Stimulated activated CD4-positive, alpha-beta T cell treated with anti-CD3 and anti-CD28 coated beads, Interleukin-4, amount 100 ng/mL, for 24 hours (primary cell): ENCODE data around the gene LGSN.
"Not testable (repeated sequence)": the region's sequence is repeated elsewhere in the genome, so short reads cannot be mapped to it uniquely, and the experiment has no call there.

Experiments used
- DNase-seq: peaks from one replicate; pipeline ENCODE4 v3.0.0-alpha.2; 2020

The LGSN gene

DNA sequence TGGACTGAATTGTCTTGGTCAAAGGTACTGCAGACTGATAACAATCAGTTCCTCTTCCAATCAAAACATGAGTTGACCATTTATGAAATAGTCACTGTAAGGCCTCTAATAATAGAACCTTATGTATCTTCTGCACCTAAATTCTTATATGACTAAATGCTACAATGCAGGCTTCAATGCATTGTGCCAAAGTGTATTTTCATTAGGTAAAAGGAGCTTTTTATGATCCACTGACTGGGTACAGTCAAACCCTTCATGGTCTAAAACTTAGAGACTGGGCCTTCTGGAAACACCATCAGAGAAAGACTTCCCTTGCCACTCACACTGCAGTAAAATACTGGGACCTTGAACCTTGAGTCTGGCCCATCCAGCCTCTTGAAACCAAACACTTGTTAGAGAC lies 16.3 kb downstream of the LGSN start:
- no peak for DNase-seq

DNA sequence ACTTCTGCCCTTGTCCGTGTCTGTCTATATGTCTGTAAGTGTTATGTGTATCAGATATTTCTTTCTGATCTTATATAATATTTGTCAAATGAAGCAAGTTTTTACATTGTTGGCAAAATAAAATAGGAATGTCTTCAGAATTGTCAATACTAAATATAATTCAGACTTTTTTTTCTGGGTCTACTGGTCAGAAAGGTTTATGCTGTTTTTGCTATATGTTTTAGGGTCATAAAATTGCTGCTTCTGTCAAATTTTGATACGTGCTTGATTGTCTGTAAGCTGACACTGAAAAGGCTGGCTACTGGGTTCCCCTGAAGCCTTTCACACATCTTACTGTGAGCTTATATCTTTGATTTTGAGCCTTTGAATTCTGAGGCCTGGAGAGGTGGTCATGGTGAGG lies 20.1 kb downstream of the LGSN start:
- no peak for DNase-seq

DNA sequence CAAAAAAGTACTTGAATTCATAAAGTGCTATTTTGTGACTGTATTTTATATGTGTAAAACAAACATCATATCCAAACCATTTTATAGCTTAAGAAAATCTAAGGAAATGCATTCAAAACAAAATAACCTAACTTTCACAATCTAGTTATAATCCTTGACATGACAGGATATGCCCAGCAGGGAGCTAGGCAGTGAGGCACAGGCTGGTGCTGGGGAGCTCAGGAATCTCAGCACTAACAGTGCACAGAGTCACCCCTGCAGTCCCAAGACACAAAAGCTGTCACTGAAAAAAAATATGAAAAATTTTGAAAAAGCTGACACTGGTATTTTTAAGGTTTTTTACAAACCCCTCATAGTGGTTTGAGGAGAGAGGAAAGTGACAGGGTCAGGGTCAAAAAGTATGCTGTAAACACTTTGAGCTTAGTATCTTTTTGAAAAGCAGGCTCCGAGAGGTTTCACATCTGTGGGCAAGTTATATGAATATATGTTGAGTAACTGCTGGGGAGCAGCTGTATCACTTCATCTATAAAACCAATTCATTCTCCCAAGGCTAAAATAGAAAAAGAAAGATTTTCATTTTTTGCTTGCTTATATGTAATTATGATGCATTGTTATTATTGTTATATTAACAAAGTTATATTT lies 24.1 kb downstream of the LGSN start:
- DNase-seq, result no peak

DNA sequence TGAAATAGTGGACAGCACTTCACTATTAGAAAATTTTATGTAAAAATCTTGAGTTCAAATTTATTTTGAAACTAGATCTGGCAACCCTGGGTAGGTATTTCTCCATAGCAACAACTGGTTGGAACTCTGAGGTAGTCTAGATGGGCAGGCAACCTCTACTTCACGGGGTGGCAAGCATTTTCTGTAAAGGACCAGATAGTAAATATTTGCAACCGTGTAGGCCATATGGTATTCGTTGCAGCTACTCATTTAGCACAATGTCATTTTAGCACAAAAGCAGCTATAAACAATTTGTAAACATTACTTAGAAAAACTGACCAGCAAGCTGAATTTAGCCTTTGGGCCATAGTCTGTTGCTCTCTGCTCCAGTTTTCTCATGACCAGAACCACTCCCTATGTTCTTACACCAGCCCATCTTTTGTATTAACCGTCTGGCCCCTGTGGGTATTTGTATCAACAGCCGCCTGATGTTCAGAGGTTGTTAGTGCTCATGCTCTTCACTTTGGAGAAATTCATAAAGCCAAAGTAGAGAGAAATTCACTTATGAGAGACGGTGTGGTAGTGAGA lies 29.2 kb downstream of the LGSN start:
- no peak for DNase-seq

DNA sequence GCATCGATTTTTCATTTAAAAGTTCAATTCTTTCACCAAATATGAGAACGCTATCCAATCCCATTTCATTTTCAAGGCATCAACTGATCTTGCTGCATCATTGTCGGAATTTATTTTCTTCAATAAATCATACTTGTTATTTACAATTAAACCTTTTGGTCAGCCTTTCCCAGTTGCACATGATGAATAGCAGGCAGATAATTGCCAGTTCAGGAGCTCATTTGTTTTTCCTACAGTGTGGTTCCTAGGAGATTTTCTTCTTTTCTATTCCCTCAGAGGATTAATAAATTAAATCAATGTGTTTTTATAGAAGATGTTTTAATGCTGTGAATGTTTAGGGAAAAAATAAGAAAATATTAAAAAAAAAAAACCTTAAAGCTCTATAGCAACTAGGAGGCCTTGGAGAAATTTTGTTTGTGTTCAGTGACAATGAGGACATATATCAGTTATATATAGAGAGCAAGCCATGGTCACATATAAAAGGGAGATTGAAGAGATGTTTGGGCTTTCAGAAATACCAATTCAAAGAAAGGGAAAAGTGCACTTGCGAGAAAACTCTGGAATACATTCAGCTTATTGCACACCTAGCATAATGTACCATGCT lies 30.4 kb downstream of the LGSN start:
- no peak for DNase-seq

DNA sequence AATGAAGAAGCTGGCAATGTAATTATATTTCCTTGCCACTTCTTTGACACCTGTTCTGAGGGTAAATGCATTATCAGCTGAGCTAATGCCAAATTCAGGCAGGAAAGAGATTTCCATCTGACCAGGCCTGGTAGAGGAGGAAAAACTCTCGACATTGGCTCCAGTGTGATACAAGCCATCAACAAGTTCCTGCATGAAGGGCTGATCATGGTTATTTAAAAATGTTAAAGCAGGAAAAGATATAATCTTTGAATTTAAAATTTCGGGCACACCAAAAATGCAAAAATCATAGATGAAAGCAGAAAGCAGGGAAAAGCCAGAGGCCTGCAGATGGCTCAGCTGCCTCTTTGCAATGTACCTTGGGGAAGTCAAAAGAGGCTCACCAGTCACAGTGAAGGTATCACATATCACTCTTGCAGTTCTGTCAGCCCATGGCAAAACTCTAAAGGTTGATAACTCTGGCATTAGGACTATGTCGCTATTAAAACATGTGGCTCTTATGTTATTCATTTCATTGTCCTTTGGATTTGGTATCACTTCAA lies 39.1 kb downstream of the LGSN start:
- DNase-seq, result no peak

DNA sequence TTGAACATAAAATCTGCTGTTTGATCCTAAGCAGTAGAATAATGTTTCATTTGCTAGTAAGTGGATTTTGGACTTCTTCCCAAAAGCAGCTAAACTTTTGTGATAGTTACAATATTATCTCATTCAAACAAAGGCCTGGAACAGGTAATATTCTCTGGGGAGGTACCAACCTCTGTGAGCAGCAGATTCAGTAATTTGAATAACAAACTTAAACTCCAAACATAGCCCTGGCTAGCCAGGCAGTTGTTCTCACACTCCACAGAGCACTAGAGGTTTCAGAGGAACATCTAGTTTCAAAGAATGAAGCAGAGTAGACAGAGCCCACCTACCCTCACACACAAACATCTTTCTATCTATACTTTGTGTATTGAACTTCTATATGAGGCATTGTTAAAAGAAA lies 40.9 kb downstream of the LGSN start:
- no peak for DNase-seq

DNA sequence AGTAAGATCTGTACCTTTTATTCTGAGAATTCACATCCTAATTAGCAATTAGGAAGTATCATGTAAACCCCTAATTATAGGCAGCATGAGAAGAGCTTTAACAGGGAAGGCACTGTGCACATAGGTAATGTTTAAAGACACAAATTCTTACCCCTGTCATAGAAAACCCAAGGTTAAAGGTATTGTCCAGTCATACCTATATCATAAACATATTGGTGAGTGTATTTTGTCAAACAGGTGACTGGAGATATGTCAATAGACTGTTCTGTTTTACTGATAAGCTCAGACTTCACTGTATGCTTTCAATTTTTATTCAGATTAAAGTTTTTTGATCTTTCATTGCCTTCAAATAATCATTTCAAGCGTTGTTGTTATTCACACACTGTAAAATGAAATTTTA lies 43.8 kb downstream of the LGSN start:
- DNase-seq, result no peak

DNA sequence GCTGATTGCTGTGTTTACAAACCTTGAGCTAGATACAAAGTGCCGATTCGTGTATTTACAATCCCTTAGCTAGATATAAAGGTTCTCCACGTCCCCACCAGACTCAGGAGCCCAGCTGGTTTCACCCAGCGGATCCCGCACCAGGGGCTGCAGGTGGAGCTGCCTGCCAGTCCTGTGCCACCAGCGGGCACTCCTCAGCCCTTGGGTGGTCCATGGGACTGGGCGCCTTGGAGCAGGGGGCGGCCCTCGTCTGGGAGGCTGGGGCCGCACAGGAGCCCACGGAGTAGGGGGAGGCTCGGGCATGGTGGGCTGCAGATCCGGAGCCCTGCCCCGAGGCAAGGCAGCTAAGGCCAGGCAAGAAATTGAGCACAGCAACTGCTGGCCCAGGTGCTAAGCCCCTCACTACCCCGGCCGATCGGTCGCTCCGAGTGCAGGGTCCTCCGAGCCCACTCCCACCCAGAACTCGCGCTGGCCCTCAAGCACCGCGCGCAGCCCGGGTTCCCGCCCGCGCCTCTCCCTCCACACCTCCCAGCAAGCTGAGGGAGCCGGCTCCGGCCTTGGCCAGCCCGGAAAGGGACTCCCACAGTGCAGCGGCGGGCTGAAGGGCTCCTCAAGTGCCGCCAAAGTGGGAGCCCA lies 44.9 kb downstream of the LGSN start:
- DNase-seq, result not testable (repeated sequence)

DNA sequence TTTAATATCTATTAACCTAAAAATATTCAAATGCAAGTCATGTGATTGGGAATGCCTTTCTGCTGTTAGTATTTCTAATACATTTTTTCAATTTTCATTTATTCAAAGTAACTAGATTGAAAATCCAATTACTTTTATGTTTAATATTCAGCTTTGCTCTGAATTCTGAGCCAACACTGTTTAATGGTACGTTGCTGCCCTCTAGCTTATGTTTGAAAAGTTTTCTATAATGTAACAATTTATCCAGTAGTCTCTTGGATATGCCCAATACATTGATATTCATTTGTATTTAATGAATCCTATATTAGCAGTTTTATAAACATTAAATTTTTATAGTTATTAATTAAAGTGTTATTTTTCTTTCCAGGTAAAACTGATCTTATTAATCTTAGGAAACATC lies 47.4 kb downstream of the LGSN start:
- no peak for DNase-seq

DNA sequence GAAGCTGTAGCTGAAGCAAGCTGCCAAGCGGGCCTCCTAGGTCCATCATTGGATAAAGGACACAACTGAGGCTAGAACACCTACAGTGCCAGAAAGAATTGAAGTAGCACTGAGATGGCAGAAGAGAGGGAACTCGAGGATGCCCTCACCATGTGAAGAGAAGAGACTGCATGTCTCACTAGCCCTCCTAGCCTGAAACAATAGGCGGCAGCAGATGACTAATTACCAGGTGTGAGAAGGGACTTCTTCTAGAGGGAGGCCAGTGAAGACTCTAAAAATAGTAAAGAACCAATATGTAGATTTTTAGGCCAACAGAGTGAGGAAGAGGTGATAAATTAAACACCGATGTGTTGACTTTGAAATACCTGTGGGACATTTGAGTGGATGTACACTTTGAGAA lies 50.3 kb downstream of the LGSN start:
- DNase-seq, result no peak

DNA sequence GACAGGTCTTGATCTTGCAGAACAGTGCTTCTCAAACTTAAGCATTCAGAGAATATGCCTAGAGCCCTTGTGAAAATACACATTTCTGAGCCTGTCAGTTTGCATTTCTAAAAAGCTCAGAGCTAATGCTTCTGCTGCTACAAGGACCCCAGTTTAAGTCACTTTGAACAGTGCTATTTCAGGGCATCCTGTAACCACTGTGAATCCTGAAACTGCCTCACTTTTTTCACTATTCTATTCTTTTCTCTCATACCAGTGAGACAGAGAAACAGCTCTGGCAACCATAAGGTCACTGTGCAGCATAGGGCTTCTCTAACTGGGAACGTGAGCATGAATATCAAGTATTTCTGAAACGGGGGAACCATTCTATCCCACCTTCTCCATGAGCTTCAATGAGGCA lies 51.2 kb downstream of the LGSN start:
- no peak for DNase-seq

DNA sequence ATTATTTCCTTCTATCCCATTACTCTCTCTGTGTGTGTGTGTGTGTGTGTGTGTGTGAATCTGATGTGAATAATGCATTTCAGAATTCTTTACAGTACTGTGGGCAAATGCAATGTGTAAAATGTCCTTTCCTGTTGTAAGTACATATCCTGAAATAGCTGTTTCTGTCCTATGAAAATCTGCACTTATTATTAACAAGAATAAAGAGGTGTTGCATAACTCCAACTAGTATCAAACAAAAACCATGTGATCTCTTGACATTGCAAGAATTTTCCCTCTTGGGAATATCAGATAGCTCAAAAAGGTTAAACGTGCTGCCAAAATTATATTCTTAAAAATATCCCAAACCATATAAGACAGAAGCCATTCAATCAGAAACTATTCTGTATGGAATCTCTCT lies 52.0 kb downstream of the LGSN start:
- no peak for DNase-seq

DNA sequence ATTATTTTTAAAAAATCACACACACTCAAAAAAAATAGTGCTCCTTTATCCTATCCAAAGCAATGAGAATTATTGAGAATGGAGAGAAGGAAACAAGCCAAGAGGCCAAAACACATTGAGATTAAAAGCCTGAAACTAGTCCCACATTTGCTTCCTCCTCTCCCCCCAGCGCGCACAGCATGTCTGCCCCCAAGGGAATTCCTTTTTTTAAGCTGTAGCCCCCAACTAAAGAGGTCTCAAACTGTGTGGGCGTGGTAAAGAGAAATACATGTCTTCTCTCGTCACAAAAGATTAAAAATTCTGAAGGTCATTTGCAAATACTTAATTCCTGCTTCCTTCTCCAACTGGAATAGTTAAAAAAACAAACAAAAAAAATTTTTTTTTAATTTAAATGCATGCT lies 52.7 kb downstream of the LGSN start:
- DNase-seq, result no peak

DNA sequence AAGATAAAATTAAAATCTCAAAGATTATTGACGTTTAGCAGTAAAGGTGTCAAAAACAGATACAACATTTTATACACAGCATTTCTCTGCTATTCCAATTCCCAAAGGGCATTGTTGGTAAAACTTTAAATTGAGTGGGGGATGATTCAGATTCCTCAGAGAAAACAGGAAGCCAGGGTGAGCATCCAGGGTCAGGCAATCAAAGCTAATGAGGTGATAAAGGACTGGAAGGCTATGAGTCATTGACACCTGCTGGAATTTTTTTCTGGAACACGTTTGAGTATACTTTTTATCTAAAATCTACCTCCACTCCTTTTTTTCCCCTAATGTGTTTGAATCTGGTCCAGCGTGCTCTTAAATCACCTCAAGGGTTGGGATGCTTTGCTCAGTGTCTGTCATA lies 56.3 kb downstream of the LGSN start:
- DNase-seq, result no peak

DNA sequence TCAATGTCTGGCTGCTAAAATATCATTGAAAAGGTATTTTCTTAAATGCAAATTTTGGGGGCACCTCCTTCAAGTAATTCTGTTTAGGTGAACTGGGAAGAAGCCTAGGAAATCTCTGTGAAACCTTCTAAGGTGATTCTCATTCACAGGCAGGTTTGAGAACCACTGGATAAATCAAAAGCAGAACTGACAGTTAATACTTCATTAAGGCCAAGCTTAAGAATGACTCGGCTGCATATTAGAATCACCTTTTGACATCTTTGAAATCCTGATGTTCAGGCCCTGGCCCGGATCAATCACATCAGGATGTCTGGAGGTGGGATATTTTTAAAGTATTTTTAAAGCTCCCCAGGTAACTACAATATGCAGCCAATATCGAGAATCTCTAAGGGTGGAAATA lies 58.0 kb downstream of the LGSN start:
- no peak for DNase-seq

DNA sequence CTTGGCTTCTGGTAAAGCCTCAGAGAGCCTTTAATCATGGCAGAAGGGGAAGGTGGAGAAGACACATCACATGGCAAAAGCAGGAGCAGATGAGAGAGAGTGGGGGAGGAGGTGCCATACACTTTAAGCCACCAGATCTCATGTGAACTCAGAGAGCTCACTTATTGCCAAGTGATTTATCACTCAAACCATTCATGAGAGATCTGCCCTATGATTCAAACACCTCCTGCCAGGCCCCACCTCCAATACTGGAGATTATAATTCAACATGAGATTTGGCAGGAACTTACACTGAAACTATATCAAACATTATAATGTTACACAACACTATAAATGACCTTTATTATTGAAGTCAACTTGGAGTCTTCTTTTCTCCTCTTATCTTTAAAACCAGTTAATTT lies 60.6 kb downstream of the LGSN start:
- no peak for DNase-seq

DNA sequence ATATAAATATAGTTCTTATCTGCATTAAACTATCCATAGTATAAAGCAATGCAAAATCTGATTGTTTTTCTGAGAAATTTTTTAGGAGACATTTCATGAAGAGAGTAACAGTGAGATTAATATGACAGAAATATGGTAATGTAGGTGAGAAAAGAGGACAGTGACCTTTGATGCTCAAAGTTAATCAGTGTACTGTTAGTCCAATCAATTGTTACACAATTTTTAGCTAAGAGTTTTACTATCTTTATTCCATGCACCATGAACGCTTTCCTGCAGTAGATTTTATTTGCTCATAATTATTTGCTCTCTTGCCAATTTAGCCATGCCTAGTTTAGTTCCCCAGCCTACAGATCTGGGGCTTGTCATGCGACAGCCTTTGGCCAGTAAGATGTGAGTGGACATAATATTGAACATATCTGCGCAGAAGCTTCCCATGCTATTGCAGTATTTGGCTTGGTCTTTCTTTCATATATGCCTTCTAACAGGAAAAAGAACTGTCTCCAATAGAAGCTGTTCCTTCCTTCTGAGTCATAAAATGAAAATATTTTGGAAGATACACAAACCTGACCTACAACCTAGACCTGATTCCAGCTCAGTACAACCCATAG lies 69.8 kb downstream of the LGSN start:
- no peak for DNase-seq

DNA sequence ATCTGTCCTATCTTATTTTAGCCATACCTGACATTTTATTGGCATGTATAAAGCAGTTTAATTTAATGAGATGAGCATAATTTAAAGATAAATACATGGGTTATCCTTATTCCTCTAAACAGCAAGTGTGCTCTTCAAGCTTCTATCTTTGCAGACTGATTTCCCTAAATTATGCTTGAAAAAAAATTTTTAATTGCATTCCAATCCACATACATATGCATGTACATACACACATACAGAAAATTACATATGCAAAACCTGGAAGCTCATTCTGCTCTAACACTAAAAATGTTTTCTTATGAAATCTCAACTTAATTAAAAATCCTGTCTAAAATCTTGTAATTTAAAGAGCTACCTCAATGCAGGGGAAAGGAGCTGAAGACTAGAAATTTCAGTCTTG lies 73.2 kb downstream of the LGSN start:
- no peak for DNase-seq

DNA sequence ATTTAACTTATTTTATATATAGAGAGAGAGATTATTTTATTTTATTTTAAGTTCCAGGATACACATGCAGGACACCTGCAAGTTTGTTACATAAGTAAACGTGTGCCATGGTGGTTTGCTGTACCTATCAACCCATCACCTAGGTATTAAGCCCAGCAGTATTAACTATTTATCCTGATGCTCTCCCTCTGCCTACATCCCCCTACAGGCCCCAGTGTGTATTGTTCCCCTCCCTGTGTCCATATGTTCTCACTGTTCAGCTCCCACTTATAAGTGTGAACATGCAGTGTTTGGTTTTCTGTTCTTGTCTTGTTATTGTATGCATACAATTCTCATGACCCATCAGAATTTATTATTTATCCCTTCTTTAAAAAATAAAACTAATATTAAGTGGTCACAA lies 73.9 kb downstream of the LGSN start:
- no peak for DNase-seq

DNA sequence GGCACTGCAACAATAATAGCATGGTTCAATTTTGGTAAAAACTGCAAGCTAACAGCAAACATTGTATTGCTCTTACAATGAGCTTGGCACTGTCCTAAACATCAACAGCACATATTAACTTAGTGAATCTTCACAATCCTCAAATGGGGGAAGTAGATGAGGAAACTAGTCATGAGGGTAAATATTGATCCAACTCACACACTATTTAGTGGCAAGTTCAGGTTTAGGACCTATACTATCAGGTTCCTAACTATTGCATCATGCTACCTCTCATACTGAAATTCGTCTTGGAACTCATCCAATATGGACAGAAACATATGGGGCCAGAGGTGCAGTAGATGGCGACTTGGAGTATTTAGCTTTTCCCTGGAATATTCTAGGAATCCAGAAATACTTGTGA lies 74.4 kb downstream of the LGSN start:
- DNase-seq, result no peak

DNA sequence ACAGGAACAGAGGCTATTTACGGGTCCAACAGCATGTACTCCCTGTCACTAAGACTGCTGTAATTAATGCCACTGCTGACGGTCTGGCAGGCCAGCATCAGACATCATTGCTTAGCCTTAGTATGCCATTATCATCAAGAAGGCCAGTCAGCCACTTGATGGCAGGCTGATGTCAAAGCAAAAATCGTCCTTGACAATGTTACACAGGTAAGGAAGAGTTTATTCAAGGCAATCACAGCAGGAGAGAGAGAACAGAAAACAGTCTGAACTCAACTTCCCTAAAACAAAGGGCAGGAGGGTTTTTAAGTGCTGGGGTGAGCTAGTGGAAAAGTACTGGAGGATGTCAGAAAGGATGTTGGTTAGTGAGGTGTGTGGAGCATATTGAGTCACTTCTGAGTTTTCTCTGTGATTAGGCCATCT lies 83.4 kb downstream of the LGSN start:
- DNase-seq, result no peak

DNA sequence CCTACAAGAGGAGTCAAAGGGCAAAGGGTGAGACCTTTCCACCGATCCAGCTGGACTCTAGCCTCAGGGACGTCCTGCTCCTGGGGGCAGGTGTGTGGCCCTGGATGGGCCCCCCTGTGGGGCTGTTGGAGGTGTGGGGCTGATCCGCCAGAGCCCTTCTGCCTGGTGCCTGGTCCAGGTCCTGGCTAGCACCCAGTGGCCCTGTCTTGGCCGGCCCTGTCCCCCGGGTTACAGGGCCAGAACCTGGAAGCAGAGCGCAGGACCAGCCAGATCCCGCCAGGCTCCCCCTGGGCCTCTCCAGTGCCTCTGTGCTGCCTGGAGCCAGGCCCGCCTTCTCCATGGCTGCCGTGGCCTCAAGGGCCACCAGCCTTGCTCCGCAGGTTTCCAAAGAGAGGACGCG lies 89.3 kb downstream of the LGSN start:
- DNase-seq, result not testable (repeated sequence)

DNA sequence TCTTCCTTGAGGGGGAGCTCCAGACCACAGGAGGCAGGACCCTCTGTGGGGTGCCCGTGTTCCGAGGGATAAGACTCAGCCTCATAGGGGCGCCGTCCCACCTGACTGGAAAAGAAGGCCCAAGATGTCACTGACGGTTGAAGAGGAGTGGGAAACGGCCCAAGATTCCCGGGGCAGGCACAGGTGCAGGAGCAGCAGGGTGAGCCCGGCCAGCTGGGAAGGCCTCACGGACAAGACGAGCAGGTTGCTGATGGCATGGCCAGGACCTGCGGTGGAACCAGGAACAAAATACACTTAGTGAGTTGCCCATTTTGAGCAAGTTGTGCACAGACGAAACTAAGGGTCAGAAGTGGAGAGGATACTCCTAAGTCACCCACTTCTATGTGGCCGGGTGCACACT lies 89.8 kb downstream of the LGSN start:
- DNase-seq, result not testable (repeated sequence)
